SU-DHL-6 (cell line): ENCODE results near the gene UQCR11.

Experiments
- H2AFZ ChIP-seq: fragments of 200-600 bp; sonication (generic); 2 replicates; pipeline ENCODE4 v1.6.1; 2014; ENCODE audit warnings: low read depth, mild to moderate bottlenecking, moderate library complexity, mixed read lengths, antibody characterized with exemption, low read length; ENCODE audit not compliant: severe bottlenecking
- H3F3A ChIP-seq: fragments of 200-600 bp; shearing (Covaris generic); 2 replicates; pipeline ENCODE4 v1.6.0; 2016; ENCODE audit warnings: antibody characterized with exemption, mild to moderate bottlenecking; ENCODE audit not compliant: insufficient read depth
- H3K27ac ChIP-seq: fragments of 200-600 bp; sonication (generic); 2 replicates; pipeline ENCODE4 v1.5.1; 2016; ENCODE audit warnings: low read depth, mild to moderate bottlenecking, low read length, moderate library complexity, mixed read lengths
- H3K27me3 ChIP-seq: fragments of 200-600 bp; sonication (generic), shearing (Covaris generic); 2 replicates; pipeline ENCODE4 v1.6.0; 2014; ENCODE audit warnings: mild to moderate bottlenecking, low read length
- H3K36me3 ChIP-seq: fragments of 200-600 bp; sonication (generic); 2 replicates; pipeline ENCODE4 v1.6.1; 2014; ENCODE audit warnings: mild to moderate bottlenecking, low read length, mixed read lengths
- H3K4me2 ChIP-seq: fragments of 300-600, 200-600 bp; shearing (Covaris generic), sonication (generic); 2 replicates; pipeline ENCODE4 v1.6.0; 2014; ENCODE audit warnings: low read length, low read depth, mild to moderate bottlenecking; ENCODE audit not compliant: poor library complexity, severe bottlenecking
- H3K4me3 ChIP-seq: fragments of 200-600 bp; sonication (generic); 2 replicates; pipeline ENCODE4 v1.5.1; 2014; ENCODE audit warnings: antibody characterized with exemption, low read length, mild to moderate bottlenecking, mixed read lengths; ENCODE audit not compliant: insufficient read depth, poor library complexity, severe bottlenecking
- H3K79me2 ChIP-seq: fragments of 200-600 bp; sonication (generic); 2 replicates; pipeline ENCODE4 v1.6.1; 2014; ENCODE audit warnings: mild to moderate bottlenecking, low read length, moderate library complexity; ENCODE audit not compliant: insufficient read depth
- H3K9ac ChIP-seq: fragments of 200-600 bp; sonication (generic); 2 replicates; pipeline ENCODE4 v1.7.0; 2014; ENCODE audit warnings: mild to moderate bottlenecking, low read length
- H3K9me2 ChIP-seq: fragments of 200-600 bp; sonication (generic); replicated peaks from 2 replicates; pipeline ENCODE4 v1.6.1; 2014; ENCODE audit warnings: low read length; ENCODE audit not compliant: insufficient read depth
- H3K9me3 ChIP-seq: fragments of 200-600 bp; sonication (generic); 2 replicates; pipeline ENCODE4 v1.6.1; 2014; ENCODE audit warnings: low read length, mixed read lengths; ENCODE audit not compliant: insufficient read depth
- H4K20me1 ChIP-seq: fragments of 200-600 bp; sonication (generic); 2 replicates; pipeline ENCODE4 v1.6.1; 2014; ENCODE audit warnings: low read depth, mild to moderate bottlenecking, antibody characterized with exemption, low read length, moderate library complexity, mixed read lengths
- EZH2phosphoT487 ChIP-seq: fragments of 200-600 bp; sonication (generic), shearing (Covaris generic); conservative IDR thresholded peaks from 2 replicates; pipeline ENCODE4 v1.6.1; 2018; ENCODE audit warnings: mild to moderate bottlenecking, antibody characterized with exemption, low read length, moderate library complexity, mixed read lengths
- TF ChIP-seq, protein P1 (sequence below): fragments of 200-600 bp; sonication (generic); IDR thresholded peaks from one replicate; pipeline ENCODE4 v1.5.1; 2017; ENCODE audit warnings: antibody characterized with exemption, mild to moderate bottlenecking, low read length, moderate library complexity; ENCODE audit not compliant: insufficient read depth, poor library complexity, severe bottlenecking

Gene UQCR11

DNA sequence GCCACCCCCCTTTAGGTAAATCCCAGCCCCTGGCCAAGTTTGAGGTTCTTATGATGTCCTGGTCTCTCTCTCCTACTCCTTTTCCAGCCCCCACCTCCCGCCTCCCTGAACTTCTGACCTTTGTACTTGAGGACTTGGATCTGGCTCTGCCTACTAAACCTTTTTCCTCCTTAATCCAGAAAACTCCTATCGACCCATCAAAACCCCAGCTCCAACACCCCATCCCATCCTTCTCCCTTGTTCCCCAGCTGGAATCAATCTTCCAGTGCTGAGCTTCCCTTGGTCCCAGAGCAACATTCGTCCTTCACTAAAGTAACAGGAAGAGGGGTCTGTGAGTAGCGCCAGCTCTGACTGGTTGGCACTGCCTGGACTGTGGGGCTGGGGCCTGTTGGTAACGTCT lies 17.3 kb upstream of the UQCR11 start:
- Histone ChIP-seq H3K27ac (no peak overlapping the region), H3K4me3 (no peak overlapping the region), H3K27me3 (no peaks in the 10 kb centered on the region), H3K4me2 (no peak overlapping the region), H3K9me2 (no peaks in the 10 kb centered on the region), H3K79me2 (peaks cover 23% of the 10 kb centered on the region), H4K20me1 (no peaks in the 10 kb centered on the region), H2AFZ (no peak overlapping the region), H3K9me3 (no peaks in the 10 kb centered on the region), H3K9ac (no peak overlapping the region), H3F3A (no peaks in the 10 kb centered on the region), H3K36me3 (peaks cover 4% of the 10 kb centered on the region; the same call in 1 of the 2 replicates)
- TF ChIP-seq, protein P1, sequence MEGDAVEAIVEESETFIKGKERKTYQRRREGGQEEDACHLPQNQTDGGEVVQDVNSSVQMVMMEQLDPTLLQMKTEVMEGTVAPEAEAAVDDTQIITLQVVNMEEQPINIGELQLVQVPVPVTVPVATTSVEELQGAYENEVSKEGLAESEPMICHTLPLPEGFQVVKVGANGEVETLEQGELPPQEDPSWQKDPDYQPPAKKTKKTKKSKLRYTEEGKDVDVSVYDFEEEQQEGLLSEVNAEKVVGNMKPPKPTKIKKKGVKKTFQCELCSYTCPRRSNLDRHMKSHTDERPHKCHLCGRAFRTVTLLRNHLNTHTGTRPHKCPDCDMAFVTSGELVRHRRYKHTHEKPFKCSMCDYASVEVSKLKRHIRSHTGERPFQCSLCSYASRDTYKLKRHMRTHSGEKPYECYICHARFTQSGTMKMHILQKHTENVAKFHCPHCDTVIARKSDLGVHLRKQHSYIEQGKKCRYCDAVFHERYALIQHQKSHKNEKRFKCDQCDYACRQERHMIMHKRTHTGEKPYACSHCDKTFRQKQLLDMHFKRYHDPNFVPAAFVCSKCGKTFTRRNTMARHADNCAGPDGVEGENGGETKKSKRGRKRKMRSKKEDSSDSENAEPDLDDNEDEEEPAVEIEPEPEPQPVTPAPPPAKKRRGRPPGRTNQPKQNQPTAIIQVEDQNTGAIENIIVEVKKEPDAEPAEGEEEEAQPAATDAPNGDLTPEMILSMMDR = no peak
- TF ChIP-seq EZH2phosphoT487 = no peak

DNA sequence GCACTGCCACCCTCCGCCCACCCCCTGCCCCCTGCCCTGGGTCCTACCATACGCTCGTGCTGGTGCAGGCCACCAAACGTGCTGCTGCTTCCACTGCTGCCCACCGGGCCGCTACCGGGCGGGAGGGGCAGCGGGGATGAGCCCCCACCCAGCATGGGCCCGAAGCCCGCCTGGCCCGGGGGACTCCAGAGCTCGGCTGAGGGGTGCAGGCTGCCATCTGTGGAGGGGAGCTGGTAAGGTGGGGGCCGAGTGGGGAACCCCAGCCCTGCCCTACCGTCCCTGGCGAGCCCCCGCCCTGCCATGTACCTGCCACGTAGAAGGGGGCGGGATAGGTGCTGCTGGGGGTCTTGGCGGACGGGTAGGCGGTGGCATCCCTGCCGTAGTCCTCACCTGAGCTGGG lies 16.7 kb upstream of the UQCR11 start:
- no peaks in the 10 kb centered on the region for H4K20me1 ChIP-seq
- no peak overlapping the region for H3K27ac ChIP-seq
- H3K27me3 ChIP-seq = no peaks in the 10 kb centered on the region
- peaks cover 23% of the 10 kb centered on the region for H3K79me2 ChIP-seq
- H3K4me3 ChIP-seq = no peak overlapping the region
- no peak overlapping the region for H2AFZ ChIP-seq
- H3K9ac ChIP-seq = no peak overlapping the region
- H3F3A ChIP-seq = no peaks in the 10 kb centered on the region; the same call in 1 of the 2 replicates
- H3K9me2 ChIP-seq = no peaks in the 10 kb centered on the region
- TF ChIP-seq, protein P1 = no peak
- no peak for TF ChIP-seq EZH2phosphoT487
- no peaks in the 10 kb centered on the region for H3K9me3 ChIP-seq
- H3K36me3 ChIP-seq = peaks cover 5% of the 10 kb centered on the region; the same call in 1 of the 2 replicates
- H3K4me2 ChIP-seq = no peak overlapping the region

DNA sequence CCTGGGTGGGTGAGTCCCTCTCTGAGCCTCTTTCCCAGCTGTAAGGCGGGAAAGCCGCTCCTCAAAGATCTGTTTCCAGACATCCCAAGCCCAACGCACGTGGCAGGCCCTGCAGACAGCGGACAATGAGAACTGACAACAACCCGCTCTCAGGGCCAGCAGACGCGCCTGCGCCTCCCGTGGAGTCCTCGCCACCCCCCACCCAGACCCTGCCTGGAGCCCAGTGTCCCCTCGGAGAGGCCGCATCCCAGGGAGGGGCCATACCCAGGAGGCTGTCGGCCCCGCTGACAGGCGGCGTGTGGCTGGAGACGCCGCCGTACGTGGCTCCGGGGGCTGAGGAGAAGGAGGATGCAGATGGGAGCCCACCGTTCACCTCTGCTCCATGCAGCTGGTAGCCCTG lies 16.3 kb upstream of the UQCR11 start:
- H3K4me2 ChIP-seq = no peak overlapping the region
- H3K9me3 ChIP-seq = no peaks in the 10 kb centered on the region
- no peak overlapping the region for H2AFZ ChIP-seq
- H3K36me3 ChIP-seq = peaks cover 9% of the 10 kb centered on the region; the same call in 1 of the 2 replicates
- no peak overlapping the region for H3K9ac ChIP-seq
- peaks cover 4% of the 10 kb centered on the region; the same call in 1 of the 2 replicates for H3F3A ChIP-seq
- no peak overlapping the region for H3K4me3 ChIP-seq
- no peak overlapping the region for H3K27ac ChIP-seq
- peaks cover 23% of the 10 kb centered on the region for H3K79me2 ChIP-seq
- no peaks in the 10 kb centered on the region for H3K27me3 ChIP-seq
- no peaks in the 10 kb centered on the region for H4K20me1 ChIP-seq
- no peaks in the 10 kb centered on the region for H3K9me2 ChIP-seq
- TF ChIP-seq, protein P1 = no peak
- TF ChIP-seq EZH2phosphoT487 = no peak
